HG03378 (cell line): ENCODE results near the gene ACVRL1.

Experiments
- ATAC-seq: cut with Tn5 transposase; IDR thresholded peaks from one replicate; pipeline ENCODE4 v1.9.1; 2021; ENCODE audit warnings: mild to moderate bottlenecking, moderate library complexity; ENCODE audit not compliant: unreplicated experiment

The ACVRL1 gene

GRCh38 chr12:51937926-51938325 lies 30.6 kb downstream of the ACVRL1 start:
- ATAC-seq = no peak

GRCh38 chr12:51938726-51939125 lies 31.4 kb downstream of the ACVRL1 start:
- no peak for ATAC-seq

GRCh38 chr12:51941011-51941581 lies 33.8 kb downstream of the ACVRL1 start:
- ATAC-seq = no peak

DNA sequence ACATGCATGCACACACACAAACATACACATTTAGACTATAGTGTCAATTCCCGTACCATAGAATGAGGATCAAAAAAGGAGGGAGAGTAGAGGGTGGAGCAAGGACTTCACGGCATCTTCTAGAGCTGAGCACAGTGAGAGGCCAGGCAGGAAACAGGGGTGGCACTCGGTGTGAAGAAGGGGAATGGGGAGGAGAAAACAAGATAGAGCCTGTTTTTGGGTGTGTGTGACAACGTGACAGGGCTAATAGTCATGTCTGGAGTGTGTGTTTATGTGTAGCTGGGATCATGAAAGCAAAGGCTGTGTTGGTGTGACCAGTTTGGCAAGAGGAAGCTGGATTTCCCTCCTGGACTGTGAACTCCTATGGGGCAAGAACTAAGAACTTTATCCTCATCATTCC lies 34.3 kb downstream of the ACVRL1 start:
- no peak for ATAC-seq

GRCh38 chr12:51942056-51942455 lies 34.8 kb downstream of the ACVRL1 start:
- no peak for ATAC-seq

GRCh38 chr12:51942501-51943000 lies 35.2 kb downstream of the ACVRL1 start:
- no peak for ATAC-seq

DNA sequence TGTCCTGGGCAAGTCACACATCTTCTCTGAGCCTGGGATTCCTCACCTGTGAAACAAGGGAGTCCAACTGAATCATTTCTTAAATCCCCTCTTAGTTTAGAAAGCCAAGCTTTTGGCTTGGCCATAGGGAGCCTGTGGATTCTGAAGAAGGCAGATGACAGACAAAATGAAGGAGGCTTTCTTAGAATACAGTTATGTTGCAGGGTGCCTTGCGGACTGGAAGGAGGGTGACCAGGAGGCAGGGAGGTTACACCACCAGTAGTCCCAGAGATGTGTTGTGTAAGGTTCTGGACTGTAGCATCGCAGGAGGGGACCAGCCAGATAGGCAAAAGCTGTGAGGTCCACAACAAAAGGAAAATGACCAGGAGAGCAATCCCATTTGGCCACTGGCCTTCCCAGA lies 36.0 kb downstream of the ACVRL1 start:
- ATAC-seq = no peak

DNA sequence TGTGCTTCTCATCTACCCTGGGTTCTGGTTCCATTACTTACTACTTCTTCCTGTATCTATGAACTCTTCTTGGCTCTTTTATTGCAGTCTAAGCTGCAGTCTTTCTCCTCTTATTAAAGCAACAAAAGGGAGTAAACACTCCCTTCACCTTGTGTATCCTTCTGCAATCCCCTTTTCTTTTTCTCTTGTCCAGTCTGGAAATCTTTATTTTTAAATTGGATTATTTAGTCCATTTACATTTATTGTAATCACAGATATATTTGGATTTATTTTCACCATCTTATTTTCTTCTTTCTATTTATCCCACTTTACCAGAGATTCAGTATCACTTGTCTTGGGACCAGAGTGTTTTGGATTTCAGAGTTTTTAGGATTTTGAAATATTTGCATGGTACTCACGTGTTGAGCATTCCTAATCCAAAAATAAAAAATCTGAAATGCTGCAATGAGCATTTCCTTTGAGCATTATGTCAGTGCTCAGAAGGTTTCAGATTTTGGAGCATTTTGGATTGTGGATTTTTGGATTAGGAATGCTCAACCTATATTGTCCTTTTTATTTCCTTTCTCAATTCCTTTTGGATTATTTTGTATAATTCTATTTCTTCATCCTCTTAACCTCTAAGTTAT lies 37.4 kb downstream of the ACVRL1 start:
- ATAC-seq = no peak

DNA sequence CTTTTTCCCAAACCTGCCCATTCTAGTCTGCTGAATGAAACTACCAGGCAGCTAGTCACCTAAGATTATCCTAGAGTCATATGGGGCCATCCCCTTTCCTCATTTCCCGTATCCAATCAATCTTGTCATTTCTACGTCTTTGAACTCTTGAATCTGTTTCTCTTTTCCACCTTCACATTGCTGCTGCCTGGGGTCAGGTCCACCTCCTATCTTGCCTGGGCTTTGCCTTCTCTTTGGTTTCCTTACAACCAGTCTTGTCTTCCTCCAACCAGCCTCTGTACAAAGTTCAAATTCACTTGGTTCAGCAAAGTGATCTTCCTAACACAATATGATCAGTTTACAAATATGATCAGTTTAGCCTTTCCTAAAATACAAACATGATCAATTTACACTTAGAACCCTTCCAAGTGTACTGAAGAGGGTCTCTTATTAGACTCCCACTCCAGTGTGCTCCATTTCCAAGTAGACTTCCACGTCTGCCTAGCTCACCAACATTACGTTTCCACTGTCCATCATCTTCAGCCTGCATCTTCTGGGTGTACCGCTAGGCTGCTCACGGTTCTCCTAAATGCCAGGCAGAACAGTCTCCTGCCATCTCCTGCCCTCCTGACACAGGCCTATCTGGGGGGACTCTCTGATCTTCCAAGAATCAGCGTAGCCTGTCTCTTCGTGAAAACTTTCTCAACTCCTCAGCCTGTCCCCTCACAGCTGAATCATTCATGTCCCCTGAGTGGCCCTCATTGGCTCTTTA lies 40.1 kb downstream of the ACVRL1 start:
- no peak for ATAC-seq

DNA sequence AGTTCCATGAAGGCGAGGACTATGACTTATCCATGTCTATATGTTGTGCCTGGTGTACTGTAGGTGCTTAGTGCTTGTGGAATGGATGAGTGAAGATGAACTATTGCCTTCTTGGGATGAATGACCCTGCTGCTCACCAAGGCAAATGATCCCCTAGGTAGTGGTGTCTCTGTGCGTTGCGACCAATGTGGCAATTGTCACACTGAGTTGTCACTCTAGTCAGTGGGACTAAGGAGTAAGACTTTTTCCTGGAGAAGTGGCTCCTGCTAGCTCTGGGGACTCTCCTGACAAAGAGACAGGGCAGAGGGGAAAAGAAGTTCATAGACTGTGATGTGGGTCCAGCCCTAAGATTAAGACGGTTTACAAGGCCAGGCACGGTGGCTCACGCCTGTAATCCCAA lies 40.8 kb downstream of the ACVRL1 start:
- ATAC-seq = no peak

- ATAC-seq = no peak
Observed at GRCh38 chr12:51949342-51950030, 42.2 kb downstream of the ACVRL1 start.

GRCh38 chr12:51950682-51951198 lies 43.4 kb downstream of the ACVRL1 start:
- ATAC-seq = no peak

DNA sequence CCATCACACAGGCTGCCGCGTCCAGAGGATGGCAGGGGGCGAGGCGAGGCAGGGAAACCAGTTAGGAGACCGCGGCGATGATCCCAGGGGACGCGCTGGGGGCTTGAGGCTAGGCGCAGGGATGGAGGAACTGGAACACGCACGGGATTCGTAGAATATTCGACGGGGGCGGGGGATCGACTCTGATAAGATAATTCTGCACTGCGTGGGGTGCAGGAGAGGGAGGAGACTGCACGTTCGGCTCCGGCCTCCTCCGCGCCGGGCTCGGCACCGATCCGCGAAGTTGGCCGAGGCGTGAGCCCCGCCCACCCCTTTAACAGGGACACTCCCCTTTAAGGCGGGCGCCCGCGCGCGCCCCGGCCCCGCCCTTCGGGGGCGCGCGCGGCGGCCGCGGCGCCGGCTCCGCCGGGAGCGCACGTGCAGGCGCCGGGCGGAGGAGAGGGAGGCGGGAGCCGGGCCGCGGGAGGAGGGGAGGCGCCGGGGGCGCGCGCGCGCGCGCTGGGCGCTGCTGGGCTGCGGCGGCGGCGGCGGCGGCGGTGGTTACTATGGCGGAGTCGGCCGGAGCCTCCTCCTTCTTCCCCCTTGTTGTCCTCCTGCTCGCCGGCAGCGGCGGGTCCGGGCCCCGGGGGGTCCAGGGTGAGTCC lies 44.0 kb downstream of the ACVRL1 start, which contains the start of gene ACVR1B:
ACVR1B (plus strand) TSS at position 501 of the 644 bp plus-strand sequence; CDS start at position 546, 45 bp downstream.
- ATAC-seq = no peak

GRCh38 chr12:51951843-51952722 lies 44.8 kb downstream of the ACVRL1 start:
- no peak for ATAC-seq

GRCh38 chr12:51953089-51953488 lies 45.8 kb downstream of the ACVRL1 start:
- ATAC-seq = no peak

GRCh38 chr12:51953864-51954263 lies 46.6 kb downstream of the ACVRL1 start:
- ATAC-seq = no peak

- no peak for ATAC-seq
Observed at GRCh38 chr12:51954561-51955361, 47.5 kb downstream of the ACVRL1 start.

DNA sequence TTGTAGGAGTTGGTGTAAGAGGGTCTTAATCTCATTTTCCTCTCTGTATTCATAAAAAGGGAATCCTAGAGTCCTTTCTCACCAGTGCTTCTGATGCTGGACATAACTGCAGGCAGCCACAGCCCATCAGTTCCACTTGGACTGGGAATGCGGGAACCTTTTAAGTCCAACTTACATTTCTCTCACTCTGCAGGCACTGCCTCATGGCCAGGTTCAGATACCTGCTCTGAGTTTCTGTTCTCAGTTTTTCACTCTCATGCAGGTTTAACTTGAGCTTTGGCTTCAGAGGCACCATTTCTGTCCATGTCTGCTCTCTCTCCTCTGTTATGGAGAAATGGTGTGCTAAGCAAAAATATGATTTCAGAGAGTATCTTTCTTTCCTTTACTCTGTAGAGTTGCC lies 48.4 kb downstream of the ACVRL1 start:
- no peak for ATAC-seq

DNA sequence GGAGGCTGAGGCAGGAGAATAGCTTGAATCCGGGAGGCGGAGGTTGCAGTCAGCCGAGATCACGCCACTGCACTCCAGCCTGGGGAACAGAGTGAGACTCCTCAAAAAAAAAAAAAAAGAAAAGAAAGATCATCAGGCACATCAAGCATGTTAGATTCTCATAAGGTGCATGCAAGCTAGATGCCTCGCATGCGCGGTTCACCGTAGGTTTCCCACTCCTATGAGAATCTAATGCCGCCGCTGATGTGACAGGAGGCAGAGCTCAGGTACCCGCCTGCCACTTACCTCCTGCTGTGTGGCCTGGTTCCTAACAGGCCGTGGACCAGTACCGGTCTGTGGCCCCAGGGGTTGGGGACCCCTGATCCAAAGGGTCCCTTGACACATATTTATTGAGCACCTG lies 51.2 kb downstream of the ACVRL1 start:
- no peak for ATAC-seq
